RWPE1 (cell line): ENCODE measurements around the gene P2RX6.
A peak's percentile ranks its signal among the peaks of the same experiment; 100 is the strongest.

Source experiments
- CTCF ChIA-PET: fragments of 350-600 bp; sonication (Branson Sonifier 250); formaldehyde crosslinking; extraction: SDS; loops from one replicate; lab custom pipeline; 2021; lab: Yijun Ruan, JAX
- POLR2A ChIA-PET: fragments of 400-600 bp; formaldehyde crosslinking; extraction: SDS; loops from one replicate; lab custom pipeline; 2020; ENCODE audit warnings: antibody characterized with exemption; ENCODE audit not compliant: low non-redundant PET; lab: Yijun Ruan, JAX
- DNase-seq: peaks from one replicate; pipeline ENCODE4 v3.0.0; 2012; ENCODE audit warnings: low spot score
- H3K27ac ChIP-seq: fragments of 450-650 bp; 2 replicates; pipeline ENCODE4 v1.5.1; 2017
- TF ChIP-seq, protein P1 (sequence below): fragments of 450-650 bp; conservative IDR thresholded peaks from 2 replicates; pipeline ENCODE4 v1.5.1; 2017; ENCODE audit warnings: low read depth, mild to moderate bottlenecking

The P2RX6 gene

DNA sequence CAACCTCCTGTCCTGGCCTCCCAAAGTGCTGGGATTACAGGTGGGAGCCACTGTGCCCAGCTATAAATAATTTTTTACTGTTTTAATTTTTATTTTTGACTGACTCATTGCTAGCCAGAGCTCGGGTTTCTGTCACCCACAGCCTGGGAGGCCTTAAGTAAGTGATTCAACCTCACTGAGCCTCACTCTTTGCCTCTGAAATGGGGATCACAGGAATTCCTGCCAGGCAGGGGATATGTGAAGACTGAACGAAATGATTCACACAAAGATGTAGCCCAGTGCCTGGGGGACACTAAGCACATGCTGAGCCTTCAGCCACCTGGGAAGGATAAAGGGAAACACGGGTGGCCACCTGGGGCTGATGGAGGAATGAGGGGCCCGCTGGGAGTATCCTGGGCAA is 27.0 kb downstream of the P2RX6 start:
- no peak for DNase-seq
- POLR2A ChIA-PET = no interaction called here
- CTCF ChIA-PET = no interaction called here
- peak overlapping the region; percentile 83 for H3K27ac ChIP-seq
- TF ChIP-seq, protein P1, sequence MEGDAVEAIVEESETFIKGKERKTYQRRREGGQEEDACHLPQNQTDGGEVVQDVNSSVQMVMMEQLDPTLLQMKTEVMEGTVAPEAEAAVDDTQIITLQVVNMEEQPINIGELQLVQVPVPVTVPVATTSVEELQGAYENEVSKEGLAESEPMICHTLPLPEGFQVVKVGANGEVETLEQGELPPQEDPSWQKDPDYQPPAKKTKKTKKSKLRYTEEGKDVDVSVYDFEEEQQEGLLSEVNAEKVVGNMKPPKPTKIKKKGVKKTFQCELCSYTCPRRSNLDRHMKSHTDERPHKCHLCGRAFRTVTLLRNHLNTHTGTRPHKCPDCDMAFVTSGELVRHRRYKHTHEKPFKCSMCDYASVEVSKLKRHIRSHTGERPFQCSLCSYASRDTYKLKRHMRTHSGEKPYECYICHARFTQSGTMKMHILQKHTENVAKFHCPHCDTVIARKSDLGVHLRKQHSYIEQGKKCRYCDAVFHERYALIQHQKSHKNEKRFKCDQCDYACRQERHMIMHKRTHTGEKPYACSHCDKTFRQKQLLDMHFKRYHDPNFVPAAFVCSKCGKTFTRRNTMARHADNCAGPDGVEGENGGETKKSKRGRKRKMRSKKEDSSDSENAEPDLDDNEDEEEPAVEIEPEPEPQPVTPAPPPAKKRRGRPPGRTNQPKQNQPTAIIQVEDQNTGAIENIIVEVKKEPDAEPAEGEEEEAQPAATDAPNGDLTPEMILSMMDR = no peak

DNA sequence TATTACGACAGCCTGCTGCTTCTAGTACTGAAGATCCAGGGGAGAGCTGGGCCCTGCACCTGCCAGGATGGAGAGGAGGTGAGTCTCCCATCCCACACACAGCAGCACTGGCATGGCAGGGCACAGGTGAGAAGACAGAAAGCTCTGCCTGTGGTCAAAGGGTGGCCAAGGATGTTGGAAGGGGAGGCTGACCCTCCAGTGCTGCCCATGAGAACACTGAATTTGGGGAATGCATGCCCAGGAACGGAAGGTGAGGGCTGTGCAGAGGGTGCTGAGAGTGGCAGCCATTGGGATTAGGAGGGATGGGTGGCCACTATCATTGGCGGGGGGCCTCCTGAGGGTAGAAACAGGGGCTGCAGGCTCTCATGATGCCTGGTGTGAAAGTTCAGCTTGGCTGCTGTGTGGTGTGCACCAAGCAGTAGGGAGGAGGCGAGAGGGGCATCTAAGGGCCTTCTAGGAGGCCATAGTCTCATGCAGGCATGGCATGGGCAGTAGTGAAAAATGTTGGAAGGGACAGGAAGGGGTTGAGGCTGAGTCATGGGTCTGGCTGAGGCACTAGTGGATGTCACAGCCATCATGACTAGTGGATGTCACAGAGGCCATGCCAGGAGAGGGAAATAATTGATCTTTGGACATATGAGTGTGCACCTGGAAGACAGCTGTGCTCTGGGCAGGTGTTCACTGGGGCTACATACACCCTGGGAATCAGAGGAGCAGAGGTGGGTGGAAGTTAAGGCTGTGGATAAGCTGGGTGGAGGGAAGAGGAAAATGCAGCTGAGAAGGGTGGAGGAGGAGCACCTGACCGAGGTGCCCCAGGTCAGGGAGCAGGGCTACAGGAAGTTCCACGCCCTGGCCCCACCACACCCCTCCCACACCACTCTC is 28.3 kb downstream of the P2RX6 start:
- POLR2A ChIA-PET = no interaction called here
- TF ChIP-seq, protein P1 = no peak
- peak overlapping the region; percentile 83 for H3K27ac ChIP-seq
- CTCF ChIA-PET = no interaction called here
- no peak for DNase-seq

DNA sequence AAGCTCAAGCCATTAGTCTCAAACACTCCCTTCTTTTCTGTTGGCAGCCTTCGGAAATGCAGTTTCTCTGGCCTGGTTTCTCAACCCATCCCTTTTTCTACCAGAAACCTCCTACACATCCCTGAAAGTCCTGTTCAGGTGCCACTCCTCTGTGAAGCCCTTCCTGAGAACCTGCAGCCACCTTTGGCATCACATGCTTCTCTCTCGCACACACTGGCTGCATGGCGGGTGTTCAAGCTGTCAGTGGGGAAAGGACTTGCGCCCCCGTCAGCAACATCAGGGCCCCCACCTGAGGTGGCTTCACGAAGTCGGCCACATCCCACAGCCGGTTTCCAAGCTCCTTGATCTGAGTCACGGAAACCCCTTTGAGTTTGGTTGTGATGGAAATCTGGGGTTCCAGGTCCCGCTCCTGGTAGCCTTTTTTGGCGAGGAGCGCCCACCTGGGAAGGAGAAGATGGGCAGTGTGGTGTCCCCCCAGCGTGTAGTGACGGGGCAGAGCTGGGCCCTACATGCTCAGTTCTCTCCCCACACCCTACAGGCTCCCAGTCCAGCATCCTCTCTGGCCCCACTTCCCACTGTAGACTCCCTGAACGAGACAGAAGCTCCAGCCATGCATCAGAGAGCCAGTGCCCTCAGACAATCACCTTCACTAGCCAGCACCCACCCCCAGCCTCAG is 29.0 kb downstream of the P2RX6 start:
- DNase-seq = no peak
- H3K27ac ChIP-seq = peak overlapping the region; percentile 83
- POLR2A ChIA-PET = no interaction called here
- CTCF ChIA-PET = no interaction called here
- TF ChIP-seq, protein P1 = no peak

DNA sequence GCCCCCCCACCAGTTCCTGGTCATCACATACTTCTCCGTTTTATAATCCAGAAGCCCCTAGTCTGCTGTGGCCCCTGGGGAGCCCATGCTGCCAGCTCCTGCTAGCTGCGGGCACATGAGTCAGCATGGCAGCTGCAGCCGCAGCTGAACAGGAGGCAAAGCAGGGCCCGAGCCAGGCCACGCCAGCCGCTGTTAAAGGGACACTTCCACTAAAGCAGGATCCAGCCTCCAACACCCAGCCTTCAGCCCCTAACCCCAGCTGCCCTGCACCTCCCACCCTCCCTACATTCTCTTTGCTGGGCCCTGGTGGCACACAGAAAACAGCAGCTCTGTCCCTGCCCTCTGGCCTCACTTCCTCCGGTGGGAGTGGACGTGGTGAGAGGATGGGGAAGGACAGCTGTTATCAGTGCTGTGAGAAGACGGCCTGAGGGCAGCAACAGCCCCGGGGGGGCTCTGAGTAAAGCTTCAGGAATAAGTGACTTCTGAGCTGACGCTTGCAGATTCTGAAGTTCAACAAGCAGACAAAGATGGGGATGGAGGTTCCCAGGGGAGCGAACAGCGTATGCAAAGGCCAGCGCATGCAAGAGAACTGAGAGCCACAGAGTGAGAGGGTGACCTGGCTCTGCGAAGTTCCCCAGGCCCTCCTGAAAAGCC is 30.1 kb downstream of the P2RX6 start:
- ChIA-PET CTCF (interaction anchor here (0.6 kb wide), 1 partner anchor 10 kb away, joined by 3 read pairs; no protein-coding TSS in a partner anchor), POLR2A (interaction anchor here (0.5 kb wide), 1 partner anchor 30 kb away, joined by 9 read pairs; no protein-coding TSS in a partner anchor)
- no peak for DNase-seq
- TF ChIP-seq, protein P1 = no peak
- peak overlapping the region; percentile 83 for H3K27ac ChIP-seq

DNA sequence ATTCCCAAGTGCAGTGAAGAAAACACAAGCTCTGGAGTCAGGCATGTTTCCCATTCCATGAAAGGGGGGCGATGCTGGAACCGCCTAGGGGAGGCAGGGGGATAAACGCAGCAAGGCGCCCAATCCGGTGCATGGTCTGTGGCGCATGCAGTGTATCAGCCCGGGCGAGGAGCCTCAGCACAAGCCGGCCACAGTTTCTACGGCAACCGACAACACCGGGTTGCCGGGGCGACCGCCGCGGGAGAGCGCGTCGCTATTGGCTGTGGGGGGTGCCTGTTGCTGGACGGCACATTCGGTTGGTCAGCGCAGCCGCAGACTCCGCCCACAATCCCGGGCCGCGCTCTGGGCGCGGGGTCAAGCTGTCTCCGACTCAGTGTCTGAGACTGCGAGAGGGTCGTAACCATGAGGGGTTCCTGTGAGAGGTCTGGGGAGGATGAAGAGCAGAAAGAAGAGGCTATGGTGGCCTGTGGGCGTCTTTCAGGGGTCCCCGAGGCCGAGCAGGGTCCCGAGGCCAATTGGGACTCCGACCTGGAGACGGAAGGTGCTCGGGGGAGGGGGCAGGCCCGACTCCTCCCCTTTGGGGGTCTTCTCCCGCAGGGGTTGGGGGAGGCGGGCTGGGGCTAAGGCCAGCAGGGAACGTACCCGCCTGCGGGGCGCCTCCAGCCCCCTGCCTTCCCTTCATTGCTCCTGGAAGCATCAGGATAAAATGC is 30.8 kb downstream of the P2RX6 start, which contains the start of gene LRRC74B:
Gene LRRC74B (plus strand): TSS at position 362 of the 710 bp plus-strand sequence. CDS start 41 bp downstream, at position 403.
- CTCF ChIA-PET = interaction anchor here (0.5 kb wide), 1 partner anchor 177 kb away, joined by 3 read pairs; no protein-coding TSS in a partner anchor
- POLR2A ChIA-PET = interaction anchor here (0.5 kb wide), 1 partner anchor 31 kb away, joined by 9 read pairs; no protein-coding TSS in a partner anchor
- TF ChIP-seq, protein P1 = no peak
- H3K27ac ChIP-seq = peak within 1 kb of the TSS; percentile 83
- DNase-seq = peak; percentile 92
